Activated gamma-delta T cell treated with anti-CD3 and anti-CD28 coated beads, Interleukin-2, amount 50 U/mL, for 16 hours (primary cell): ENCODE measurements around the gene EGFLAM.

ENCODE experiments used
- DNase-seq: peaks from one replicate; pipeline ENCODE4 v3.0.0-alpha.2; 2020; ENCODE audit warnings: low read depth

EGFLAM gene

DNA sequence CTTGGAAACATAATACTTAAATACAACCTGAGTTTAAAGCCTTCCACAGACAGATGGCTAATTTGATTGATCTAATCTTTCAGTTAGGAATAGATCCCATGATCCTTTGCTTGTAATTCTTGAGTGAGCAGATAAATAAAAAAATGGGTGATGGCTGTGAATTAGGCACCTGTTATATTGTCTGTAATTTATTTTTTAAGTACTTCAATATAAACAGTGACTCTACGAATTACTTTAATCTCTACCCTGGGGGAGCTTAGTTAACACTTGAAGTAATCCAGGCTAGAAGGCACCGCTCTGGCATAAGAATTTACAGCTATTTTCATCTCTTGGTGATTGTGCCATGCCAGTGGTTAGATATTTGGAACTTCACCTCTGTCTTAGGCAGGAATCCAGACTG is 9.0 kb downstream of the EGFLAM start:
- no peak for DNase-seq

GRCh38 chr5:38273626-38274025 is 15.3 kb downstream of the EGFLAM start:
- no peak for DNase-seq

GRCh38 chr5:38274370-38274769 is 16.0 kb downstream of the EGFLAM start:
- DNase-seq = no peak

DNA sequence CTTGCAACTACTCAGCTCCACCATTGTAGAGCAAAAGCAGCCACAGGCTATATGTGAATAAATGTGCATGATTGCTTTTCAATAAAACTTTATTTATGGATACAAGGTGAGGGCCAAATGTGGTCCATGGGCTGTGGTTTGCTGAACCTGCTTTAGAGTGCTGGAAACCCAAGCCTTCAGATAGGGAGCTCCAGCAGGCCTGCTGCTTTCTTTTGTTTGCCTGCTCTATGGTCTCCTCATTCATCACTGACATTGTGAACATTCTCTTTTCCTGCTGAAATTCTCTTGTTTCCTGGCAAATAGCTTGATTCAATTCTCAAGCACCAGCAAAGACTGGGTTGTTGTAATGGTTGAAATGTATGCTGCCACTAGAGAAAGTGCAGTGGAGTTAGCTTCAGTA is 26.0 kb downstream of the EGFLAM start:
- no peak for DNase-seq

DNA sequence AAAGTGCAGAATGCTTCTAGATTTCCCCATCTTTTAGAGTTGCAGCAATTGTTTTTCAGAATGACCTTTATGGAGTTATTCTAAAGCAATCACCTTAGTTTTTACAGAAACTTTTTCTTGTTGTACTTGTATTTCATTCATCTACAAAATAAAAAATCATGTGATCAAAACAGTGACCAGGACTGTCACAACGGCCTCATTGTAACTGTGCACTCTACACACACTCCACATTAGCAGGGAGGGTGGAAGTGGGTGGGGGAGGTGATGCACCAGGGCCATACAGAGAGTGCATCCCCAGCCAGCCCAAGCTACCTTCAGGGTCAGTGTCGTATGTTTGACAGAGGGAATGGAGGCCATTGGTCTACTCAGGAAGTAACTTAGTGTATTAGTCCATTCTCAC is 26.9 kb downstream of the EGFLAM start:
- DNase-seq = no peak

DNA sequence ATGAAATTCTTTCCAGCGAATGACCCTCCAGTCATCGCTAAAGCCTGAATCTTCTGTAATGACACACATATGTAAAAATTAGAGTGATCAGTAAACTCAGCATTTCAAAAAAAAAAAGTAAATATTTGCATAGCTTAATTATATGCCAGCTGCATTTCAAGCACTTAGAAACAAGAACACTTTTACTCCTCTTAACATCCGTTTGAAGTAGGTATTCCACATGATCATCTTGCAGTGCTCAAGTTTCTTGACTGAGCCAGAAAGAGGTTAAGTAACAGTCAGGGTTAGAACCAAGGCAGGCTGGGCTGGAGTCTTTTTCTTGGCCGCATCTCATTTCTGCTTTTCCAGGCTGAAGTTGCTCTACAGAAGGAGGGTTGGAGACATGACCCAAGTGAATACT is 27.6 kb downstream of the EGFLAM start:
- no peak for DNase-seq

DNA sequence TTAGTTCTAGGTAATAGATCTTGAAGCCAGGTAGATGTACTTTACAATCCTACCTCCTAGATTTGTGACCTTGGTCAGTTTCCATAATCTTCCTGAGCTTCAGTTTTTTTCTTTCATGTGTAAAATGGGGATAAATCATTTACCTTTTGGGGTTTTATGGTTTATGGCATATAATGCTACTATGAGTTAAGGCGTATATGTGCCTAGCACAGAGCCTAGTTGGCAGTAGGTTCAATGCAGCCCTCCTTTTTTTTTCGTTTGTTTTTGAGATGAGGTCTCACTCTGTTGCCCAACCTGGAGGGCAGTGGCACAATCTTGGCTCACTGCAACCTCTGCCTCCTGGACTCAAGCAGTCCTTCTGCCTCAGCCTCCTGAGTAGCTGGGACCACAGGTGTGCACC is 28.8 kb downstream of the EGFLAM start:
- no peak for DNase-seq

DNA sequence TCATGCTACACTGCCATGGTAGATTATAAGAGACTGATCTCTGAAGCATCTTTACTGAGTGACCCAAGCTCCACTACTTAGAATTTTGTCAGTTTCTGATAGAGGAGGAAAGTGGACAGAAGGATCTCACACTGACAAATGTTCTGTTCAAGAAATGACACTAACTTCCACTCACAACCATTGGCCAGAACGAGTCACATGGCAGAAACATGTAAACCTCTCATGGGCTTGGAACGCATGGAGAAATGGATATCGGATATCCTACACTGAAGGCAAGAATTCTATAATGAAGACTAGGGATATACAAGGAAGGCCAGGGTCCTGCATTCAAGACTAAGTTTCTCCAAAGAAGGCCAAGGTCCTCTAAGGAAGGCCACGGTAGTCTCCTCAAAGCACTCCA is 31.1 kb downstream of the EGFLAM start:
- no peak for DNase-seq

GRCh38 chr5:38290028-38290653 is 31.8 kb downstream of the EGFLAM start:
- no peak for DNase-seq

GRCh38 chr5:38291355-38291754 is 33.0 kb downstream of the EGFLAM start:
- DNase-seq = no peak

DNA sequence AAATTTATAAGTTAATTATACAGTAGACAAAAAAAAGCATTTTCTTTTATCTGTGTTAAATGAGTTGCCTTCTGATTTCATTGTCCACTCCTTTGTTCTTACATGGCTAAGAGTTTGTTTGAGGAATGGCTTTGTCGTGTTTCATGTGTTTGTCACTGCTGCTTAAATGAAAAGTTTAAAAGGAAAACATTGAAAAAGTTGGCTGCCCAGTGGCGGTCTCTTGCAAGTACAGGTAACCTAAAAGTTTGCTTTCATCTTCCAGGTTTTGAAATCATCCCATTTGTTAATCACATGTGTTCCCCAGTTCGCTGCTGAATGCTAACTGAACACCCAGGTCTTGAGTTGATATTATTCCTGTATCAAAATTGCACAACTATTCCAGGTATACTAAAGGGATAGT is 33.9 kb downstream of the EGFLAM start:
- DNase-seq = no peak

GRCh38 chr5:38295751-38296150 is 37.4 kb downstream of the EGFLAM start:
- DNase-seq = no peak

- no peak for DNase-seq
Measured at GRCh38 chr5:38297830-38298608, 39.7 kb downstream of the EGFLAM start.

- DNase-seq = no peak
Measured at GRCh38 chr5:38299585-38299984, 41.2 kb downstream of the EGFLAM start.

- no peak for DNase-seq
Measured at GRCh38 chr5:38305148-38305547, 46.8 kb downstream of the EGFLAM start.

GRCh38 chr5:38307845-38308244 is 49.5 kb downstream of the EGFLAM start:
- no peak for DNase-seq

DNA sequence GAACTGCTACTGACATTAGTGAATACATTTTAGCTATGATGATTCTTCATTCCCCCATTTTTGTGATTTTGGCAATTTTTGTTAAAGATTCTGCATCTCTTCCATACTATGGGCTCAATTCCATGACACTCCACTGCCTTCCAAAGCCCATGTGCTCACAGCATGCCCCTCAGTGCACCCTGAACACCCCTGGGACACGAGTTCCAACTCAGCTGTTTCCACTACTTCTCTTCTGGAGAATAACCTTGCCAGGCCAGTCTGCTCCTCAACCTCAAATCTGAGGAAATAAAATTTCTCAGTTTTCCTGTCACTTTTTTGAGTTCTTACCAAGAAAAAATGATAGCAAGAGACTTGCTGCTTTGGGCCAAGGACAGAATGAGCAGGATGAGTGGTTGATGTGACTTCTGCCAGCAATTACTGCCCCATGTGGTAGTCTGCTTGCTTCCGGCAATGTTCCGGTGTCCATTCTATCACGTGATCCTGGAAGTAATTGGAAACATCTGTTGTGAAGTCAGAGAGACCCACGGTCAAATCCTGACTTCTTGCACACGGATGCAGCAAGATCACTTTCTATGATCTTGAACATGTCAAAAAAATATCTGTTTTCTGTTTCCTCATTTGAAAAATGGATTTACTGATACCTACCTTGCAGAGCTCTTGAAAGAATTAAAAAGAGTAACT is 58.3 kb downstream of the EGFLAM start:
- no peak for DNase-seq

DNA sequence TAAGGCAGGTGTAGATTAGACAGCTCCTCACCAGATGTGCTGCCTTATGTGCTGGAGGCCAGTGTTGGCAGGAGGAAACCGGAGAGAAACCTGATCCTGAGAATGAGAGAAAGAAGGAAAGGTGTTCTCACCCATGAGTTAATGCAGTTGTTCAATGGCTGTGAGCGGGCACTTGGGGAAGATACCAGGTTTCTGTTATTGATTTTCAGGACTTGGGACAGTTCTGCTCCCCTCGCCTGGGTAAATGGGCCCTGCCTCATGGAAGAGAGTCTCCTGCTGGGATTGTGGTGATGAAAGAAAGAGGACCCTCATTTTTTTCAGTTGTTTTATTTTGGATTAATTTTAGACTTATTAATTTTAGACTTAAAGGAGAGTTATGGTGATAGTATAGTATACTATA is 59.5 kb downstream of the EGFLAM start:
- DNase-seq = no peak

DNA sequence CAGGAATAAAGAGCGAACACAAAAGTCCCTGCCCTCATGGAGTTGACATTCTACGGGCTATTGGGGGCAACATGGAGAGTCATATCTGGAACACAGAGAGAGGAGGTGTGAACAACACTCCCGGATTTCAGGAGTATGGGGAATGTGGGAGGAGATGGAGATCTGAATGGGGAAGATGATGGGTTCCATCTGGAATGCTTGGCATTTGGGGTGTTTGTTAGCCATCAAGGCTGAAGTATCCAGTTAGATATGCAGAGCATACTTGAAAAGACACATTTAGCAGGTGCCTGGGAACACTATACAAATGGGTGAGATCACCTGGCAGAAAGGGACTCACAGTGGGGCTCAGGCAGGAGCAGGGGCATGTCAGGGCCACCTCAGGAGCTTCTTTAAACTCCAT is 61.1 kb downstream of the EGFLAM start:
- no peak for DNase-seq

DNA sequence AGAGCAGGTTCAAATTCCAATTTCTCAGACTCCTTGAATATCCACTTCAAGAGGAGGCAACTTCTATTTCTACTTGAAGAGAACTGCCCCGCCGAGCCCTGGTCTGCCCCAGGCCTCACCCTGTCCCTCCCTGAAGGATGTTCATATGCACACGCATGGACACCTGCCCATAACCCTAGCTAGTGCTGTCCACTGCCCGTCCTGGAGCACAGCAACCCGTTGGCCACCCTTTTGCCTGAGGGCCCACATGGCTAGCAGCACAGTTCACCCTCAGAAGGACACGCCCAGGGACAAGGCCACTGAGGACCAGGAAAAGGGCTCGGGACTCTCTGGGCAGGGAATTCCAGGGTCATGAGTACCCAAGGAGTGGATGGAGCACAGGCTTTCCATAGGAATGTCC is 63.6 kb downstream of the EGFLAM start:
- no peak for DNase-seq

GRCh38 chr5:38323645-38324295 is 65.4 kb downstream of the EGFLAM start:
- no peak for DNase-seq

GRCh38 chr5:38329132-38329715 is 70.9 kb downstream of the EGFLAM start:
- no peak for DNase-seq
